HEK293 (cell line): ENCODE results near the gene DSCAML1.

Experiments used
- CTCF ChIA-PET: fragments of 350-600 bp; formaldehyde crosslinking; extraction: SDS; loops from one replicate; lab custom pipeline; 2021; ENCODE audit warnings: antibody characterized with exemption; lab: Yijun Ruan, JAX
- POLR2A ChIA-PET: fragments of 300-600 bp; formaldehyde crosslinking; extraction: SDS; loops from one replicate; lab custom pipeline; 2020; ENCODE audit warnings: antibody characterized with exemption, inconsistent platforms; lab: Yijun Ruan, JAX
- H3K27ac ChIP-seq: fragments of 200-500 bp; sonication (Bioruptor generic); 2 replicates; pipeline ENCODE4 v1.5.1; 2014; ENCODE audit warnings: low read depth, low read length, control low read depth, inconsistent platforms; ENCODE audit errors: extremely low read depth
- H3K36me3 ChIP-seq, 2 experiments: fragments of 200-500 bp in 1 of 2; sonication (Bioruptor generic) in 1 of 2; 1 replicate in 1 of 2; 2 replicates in 1 of 2; pipeline ENCODE4 v1.5.1; 2014 to 2017; ENCODE audit warnings: inconsistent platforms in 2 of 2, low read length in 2 of 2; ENCODE audit not compliant: control insufficient read depth in 2 of 2, insufficient read depth in 1 of 2
- H3K4me1 ChIP-seq: fragments of 200-500 bp; sonication (Bioruptor generic); 2 replicates; pipeline ENCODE4 v1.5.1; 2014; ENCODE audit warnings: mild to moderate bottlenecking, low read length, inconsistent platforms; ENCODE audit not compliant: control insufficient read depth, insufficient read depth
- H3K4me3 ChIP-seq: 2 replicates; pipeline ENCODE4 v1.5.1; 2011; ENCODE audit warnings: low read depth, mild to moderate bottlenecking, control low read depth, low read length, moderate library complexity
- H3K9me3 ChIP-seq: fragments of 200-500 bp; sonication (Bioruptor generic); 2 replicates; pipeline ENCODE4 v1.5.1; 2014; ENCODE audit warnings: low read depth, low read length, inconsistent platforms; ENCODE audit not compliant: control insufficient read depth, insufficient read depth
- BCL11A ChIP-seq: fragments of 450-650 bp; formaldehyde crosslinking; IDR thresholded peaks from 2 replicates; pipeline ENCODE4 v1.5.1; 2016; ENCODE audit warnings: low read depth, missing biosample characterization, missing genetic modification characterization
- FEZF1 ChIP-seq: fragments of 450-650 bp; formaldehyde crosslinking; IDR thresholded peaks from 2 replicates; pipeline ENCODE4 v1.5.1; 2016; ENCODE audit warnings: missing biosample characterization, missing genetic modification characterization
- HOXD13 ChIP-seq: sonication (generic); formaldehyde crosslinking; IDR thresholded peaks from 2 replicates; pipeline ENCODE4 v1.8.0; 2022; ENCODE audit warnings: missing genetic modification reagents, borderline replicate concordance
- IKZF3 ChIP-seq: fragments of 450-650 bp; IDR thresholded peaks from 2 replicates; pipeline ENCODE4 v1.5.0; 2018; ENCODE audit warnings: missing biosample characterization, mild to moderate bottlenecking, missing genetic modification characterization, moderate library complexity
- KLF8 ChIP-seq: fragments of 450-650 bp; formaldehyde crosslinking; IDR thresholded peaks from 2 replicates; pipeline ENCODE4 v1.5.1; 2016; ENCODE audit warnings: missing biosample characterization, missing genetic modification characterization
- KLF9 ChIP-seq: fragments of 450-650 bp; formaldehyde crosslinking; IDR thresholded peaks from 2 replicates; pipeline ENCODE4 v1.5.1; 2016; ENCODE audit warnings: missing biosample characterization, missing genetic modification characterization, low read depth
- MZF1 ChIP-seq: fragments of 450-650 bp; formaldehyde crosslinking; IDR thresholded peaks from 2 replicates; pipeline ENCODE4 v1.5.1; 2017; ENCODE audit warnings: missing biosample characterization, missing genetic modification characterization, borderline replicate concordance
- REPIN1 ChIP-seq: fragments of 450-650 bp; formaldehyde crosslinking; IDR thresholded peaks from 2 replicates; pipeline ENCODE4 v1.5.1; 2017; ENCODE audit warnings: missing biosample characterization, missing genetic modification characterization, low read depth
- SALL2 ChIP-seq: fragments of 450-650 bp; formaldehyde crosslinking; IDR thresholded peaks from 2 replicates; pipeline ENCODE4 v1.5.0; 2017; ENCODE audit warnings: missing biosample characterization, mild to moderate bottlenecking, missing genetic modification characterization, borderline replicate concordance
- SCRT2 ChIP-seq: fragments of 450-650 bp; formaldehyde crosslinking; IDR thresholded peaks from 2 replicates; pipeline ENCODE4 v1.5.1; 2016; ENCODE audit warnings: missing biosample characterization, missing genetic modification characterization
- TRIM28 ChIP-seq: IDR thresholded peaks from 2 replicates; pipeline ENCODE4 v1.6.1; 2011; ENCODE audit warnings: low read length, control low read depth, borderline replicate concordance
- TSHZ1 ChIP-seq: fragments of 450-650 bp; formaldehyde crosslinking; IDR thresholded peaks from 2 replicates; pipeline ENCODE4 v1.5.1; 2016; ENCODE audit warnings: missing biosample characterization, missing genetic modification characterization, borderline replicate concordance
- ZFP69B ChIP-seq: fragments of 450-650 bp; formaldehyde crosslinking; IDR thresholded peaks from 2 replicates; pipeline ENCODE4 v1.5.1; 2016; ENCODE audit warnings: missing biosample characterization, missing genetic modification characterization
- ZIC2 ChIP-seq: fragments of 450-650 bp; formaldehyde crosslinking; IDR thresholded peaks from 2 replicates; pipeline ENCODE4 v1.5.1; 2016; ENCODE audit warnings: missing biosample characterization, missing genetic modification characterization
- ZNF121 ChIP-seq: fragments of 450-650 bp; formaldehyde crosslinking; IDR thresholded peaks from 2 replicates; pipeline ENCODE4 v1.5.1; 2016; ENCODE audit warnings: missing biosample characterization, missing genetic modification characterization
- ZNF211 ChIP-seq: fragments of 450-650 bp; formaldehyde crosslinking; IDR thresholded peaks from 2 replicates; pipeline ENCODE4 v1.5.1; 2016; ENCODE audit warnings: low read depth, missing biosample characterization, missing genetic modification characterization
- ZNF335 ChIP-seq: fragments of 450-650 bp; formaldehyde crosslinking; conservative IDR thresholded peaks from 2 replicates; pipeline ENCODE4 v1.5.1; 2016; ENCODE audit warnings: missing biosample characterization, missing genetic modification characterization
- ZNF341 ChIP-seq: fragments of 450-650 bp; formaldehyde crosslinking; IDR thresholded peaks from 2 replicates; pipeline ENCODE4; 2016; ENCODE audit warnings: low read depth, missing biosample characterization, missing genetic modification characterization
- ZNF391 ChIP-seq: fragments of 450-650 bp; formaldehyde crosslinking; IDR thresholded peaks from 2 replicates; pipeline ENCODE4 v1.5.1; 2016; ENCODE audit warnings: low read depth, missing biosample characterization, missing genetic modification characterization, borderline replicate concordance
- ZNF48 ChIP-seq: fragments of 450-650 bp; formaldehyde crosslinking; IDR thresholded peaks from 2 replicates; pipeline ENCODE4 v1.5.1; 2016; ENCODE audit warnings: missing biosample characterization, missing genetic modification characterization
- ZNF510 ChIP-seq: fragments of 450-650 bp; formaldehyde crosslinking; IDR thresholded peaks from 2 replicates; pipeline ENCODE4 v1.5.1; 2018; ENCODE audit warnings: mild to moderate bottlenecking, missing genetic modification characterization, missing biosample characterization; ENCODE audit not compliant: insufficient replicate concordance
- ZNF514 ChIP-seq: fragments of 450-650 bp; formaldehyde crosslinking; IDR thresholded peaks from 2 replicates; pipeline ENCODE4 v1.5.1; 2016; ENCODE audit warnings: missing biosample characterization, missing genetic modification characterization
- ZNF521 ChIP-seq: fragments of 450-650 bp; formaldehyde crosslinking; IDR thresholded peaks from 2 replicates; pipeline ENCODE4 v1.5.1; 2017; ENCODE audit warnings: missing biosample characterization, mild to moderate bottlenecking, missing genetic modification characterization
- ZNF529 ChIP-seq: fragments of 450-650 bp; formaldehyde crosslinking; IDR thresholded peaks from 2 replicates; pipeline ENCODE4 v1.5.1; 2017; ENCODE audit warnings: missing genetic modification characterization, missing biosample characterization; ENCODE audit not compliant: insufficient replicate concordance
- ZNF548 ChIP-seq: fragments of 450-650 bp; formaldehyde crosslinking; IDR thresholded peaks from 2 replicates; pipeline ENCODE4 v1.5.1; 2016; ENCODE audit warnings: missing biosample characterization, missing genetic modification characterization
- ZNF610 ChIP-seq: fragments of 450-650 bp; formaldehyde crosslinking; IDR thresholded peaks from 2 replicates; pipeline ENCODE4 v1.5.1; 2016; ENCODE audit warnings: missing biosample characterization, missing genetic modification characterization, borderline replicate concordance
- ZNF654 ChIP-seq: fragments of 450-650 bp; formaldehyde crosslinking; IDR thresholded peaks from 2 replicates; pipeline ENCODE4 v1.5.1; 2016; ENCODE audit warnings: low read depth, missing biosample characterization, missing genetic modification characterization
- ZNF677 ChIP-seq: fragments of 450-650 bp; IDR thresholded peaks from 2 replicates; pipeline ENCODE4 v1.5.0; 2018; ENCODE audit warnings: missing biosample characterization, mild to moderate bottlenecking, missing genetic modification characterization, moderate library complexity
- ZNF701 ChIP-seq: fragments of 450-650 bp; formaldehyde crosslinking; IDR thresholded peaks from 2 replicates; pipeline ENCODE4 v1.5.1; 2016; ENCODE audit warnings: missing biosample characterization, missing genetic modification characterization
- ZNF777 ChIP-seq: fragments of 450-650 bp; formaldehyde crosslinking; IDR thresholded peaks from 2 replicates; pipeline ENCODE4 v1.5.1; 2017; ENCODE audit warnings: missing biosample characterization, missing genetic modification characterization, borderline replicate concordance
- ZSCAN30 ChIP-seq: fragments of 450-650 bp; IDR thresholded peaks from 2 replicates; pipeline ENCODE4 v1.5.1; 2018; ENCODE audit warnings: missing biosample characterization, mild to moderate bottlenecking, missing genetic modification characterization, moderate library complexity
- TF ChIP-seq, protein P1 (sequence below): fragments of 450-650 bp; IDR thresholded peaks from 2 replicates; pipeline ENCODE4 v1.5.1; 2018; ENCODE audit warnings: missing biosample characterization, mild to moderate bottlenecking, missing genetic modification characterization

Gene DSCAML1

GRCh38 chr11:117492578-117493251 lies 304.3 kb downstream of the DSCAML1 start:
- TF ChIP-seq ZSCAN30 (tag by site-specific recombination) (no peak), MZF1 (tag by site-specific recombination) (no peak), SCRT2 (tag by site-specific recombination) (no peak), ZNF335 (tag by site-specific recombination) (no peak), FEZF1 (no peak), ZNF521 (tag by site-specific recombination) (no peak), ZNF341 (no peak), ZNF121 (no peak), ZFP69B (tag by site-specific recombination) (no peak), HOXD13 (CRISPR knock-in tag) (no peak), ZNF610 (tag by site-specific recombination) (no peak), ZNF510 (tag by site-specific recombination) (no peak), ZNF48 (no peak), ZNF701 (tag by site-specific recombination) (no peak), BCL11A (tag by site-specific recombination) (no peak), TRIM28 (no peak), ZNF654 (tag by site-specific recombination) (no peak), REPIN1 (tag by site-specific recombination) (no peak), KLF8 (tag by site-specific recombination) (no peak)
- Histone ChIP-seq H3K9me3 (no peaks in the 10 kb centered on the region), H3K36me3 (no peaks in the 10 kb centered on the region), H3K4me3 (no peak overlapping the region), H3K4me1 (no peaks in the 10 kb centered on the region), H3K27ac (no peak overlapping the region)
- ChIA-PET CTCF (no interaction called here), POLR2A (no interaction called here)

DNA sequence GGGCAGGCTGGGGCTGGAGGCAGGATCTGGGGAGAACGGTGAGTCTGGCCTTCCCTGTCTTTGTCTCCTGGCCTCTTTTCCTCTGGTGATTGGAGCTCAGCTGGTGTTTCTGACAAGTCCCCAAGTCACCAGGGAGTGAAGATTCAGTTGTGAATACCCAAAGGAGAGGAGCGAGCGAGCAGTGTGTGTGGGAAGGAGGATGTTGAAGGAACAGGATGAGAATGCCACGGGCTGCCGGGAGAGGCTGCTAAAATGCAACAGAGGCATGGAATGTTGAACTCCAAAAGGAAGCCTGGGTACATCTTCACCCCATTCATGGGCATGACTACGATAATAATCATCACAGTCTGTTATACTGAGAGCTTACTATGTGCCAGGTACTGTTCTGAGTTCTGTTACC lies 306.1 kb downstream of the DSCAML1 start:
- Histone ChIP-seq H3K4me1 (no peaks in the 10 kb centered on the region), H3K27ac (no peak overlapping the region), H3K9me3 (no peaks in the 10 kb centered on the region), H3K4me3 (no peak overlapping the region), H3K36me3 (no peaks in the 10 kb centered on the region)
- TF ChIP-seq, protein P1, sequence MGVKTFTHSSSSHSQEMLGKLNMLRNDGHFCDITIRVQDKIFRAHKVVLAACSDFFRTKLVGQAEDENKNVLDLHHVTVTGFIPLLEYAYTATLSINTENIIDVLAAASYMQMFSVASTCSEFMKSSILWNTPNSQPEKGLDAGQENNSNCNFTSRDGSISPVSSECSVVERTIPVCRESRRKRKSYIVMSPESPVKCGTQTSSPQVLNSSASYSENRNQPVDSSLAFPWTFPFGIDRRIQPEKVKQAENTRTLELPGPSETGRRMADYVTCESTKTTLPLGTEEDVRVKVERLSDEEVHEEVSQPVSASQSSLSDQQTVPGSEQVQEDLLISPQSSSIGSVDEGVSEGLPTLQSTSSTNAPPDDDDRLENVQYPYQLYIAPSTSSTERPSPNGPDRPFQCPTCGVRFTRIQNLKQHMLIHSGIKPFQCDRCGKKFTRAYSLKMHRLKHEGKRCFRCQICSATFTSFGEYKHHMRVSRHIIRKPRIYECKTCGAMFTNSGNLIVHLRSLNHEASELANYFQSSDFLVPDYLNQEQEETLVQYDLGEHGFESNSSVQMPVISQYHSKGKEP (tag by site-specific recombination) = no peak
- TF ChIP-seq ZNF777 (tag by site-specific recombination) = no peak
- TF ChIP-seq ZNF529 = no peak
- TF ChIP-seq TRIM28 = no peak
- TF ChIP-seq ZNF701 (tag by site-specific recombination) = no peak
- no peak for TF ChIP-seq TSHZ1 (tag by site-specific recombination)
- TF ChIP-seq ZIC2 (tag by site-specific recombination) = no peak
- no peak for TF ChIP-seq IKZF3 (tag by site-specific recombination)
- no peak for TF ChIP-seq ZNF548 (tag by site-specific recombination)
- TF ChIP-seq ZNF514 (tag by site-specific recombination) = no peak
- no peak for TF ChIP-seq KLF9 (tag by site-specific recombination)
- TF ChIP-seq ZNF391 (tag by site-specific recombination) = no peak
- TF ChIP-seq SALL2 (tag by site-specific recombination) = no peak
- no peak for TF ChIP-seq ZNF677
- no peak for TF ChIP-seq ZNF211
- ChIA-PET POLR2A (no interaction called here), CTCF (interaction anchor here (0.5 to 1.4 kb wide), 3 partner anchors 46 to 748 kb away, joined by 3 to 5 read pairs (median 5); no protein-coding TSS in a partner anchor)
